Keratinocyte (primary cell): Measurements from ENCODE around the gene VPS13D. TPM values are rescaled to one million over a fixed set of nuclear protein-coding genes. Genes with fewer than 3 reads are reported as not detected.

Source experiments
- DNase-seq: peaks from one replicate; pipeline ENCODE4 v3.0.0-alpha.2; 2011; ENCODE audit warnings: low read depth, missing footprints, low spot score
- FAIRE-seq: peaks from 2 replicates; lab custom pipeline; 2011; peaks lifted over from hg19 to GRCh38; lab: Jason Lieb, UNC
- H2AFZ ChIP-seq: 2 replicates; pipeline ENCODE4 v1.6.0; 2012; ENCODE audit warnings: low read length, control low read depth, inconsistent platforms; ENCODE audit not compliant: control insufficient read depth
- H3K27ac ChIP-seq: 2 replicates; pipeline ENCODE4 v1.5.1; 2011; ENCODE audit warnings: low read length; ENCODE audit not compliant: control insufficient read depth, insufficient read depth
- H3K27me3 ChIP-seq: 3 replicates; pipeline ENCODE4 v1.6.0; 2011; ENCODE audit warnings: low read length; ENCODE audit not compliant: control insufficient read depth, insufficient read depth; ENCODE audit errors: extremely low read depth
- H3K36me3 ChIP-seq, 2 experiments: 2 replicates in 1 of 2; 3 replicates in 1 of 2; pipeline ENCODE4 v1.5.1; 2011; ENCODE audit warnings: low read length in 2 of 2, mild to moderate bottlenecking in 1 of 2; ENCODE audit not compliant: control insufficient read depth in 2 of 2, insufficient read depth in 2 of 2; ENCODE audit errors: extremely low read depth in 1 of 2
- H3K4me1 ChIP-seq: 3 replicates; pipeline ENCODE4 v1.5.1; 2011; ENCODE audit warnings: low read length; ENCODE audit not compliant: control insufficient read depth, insufficient read depth; ENCODE audit errors: extremely low read depth
- H3K4me2 ChIP-seq: 3 replicates; pipeline ENCODE4 v1.6.0; 2011; ENCODE audit warnings: low read depth, low read length; ENCODE audit not compliant: control insufficient read depth, insufficient read depth; ENCODE audit errors: extremely low read depth
- H3K4me3 ChIP-seq, 3 experiments: fragments of 200-600 bp in 1 of 3; sonication (generic) in 1 of 3; 2 replicates in 2 of 3; 3 replicates in 1 of 3; pipeline ENCODE4 v1.5.1; 2011 to 2016; ENCODE audit warnings: low read length in 3 of 3, mild to moderate bottlenecking in 3 of 3, control low read depth in 2 of 3, inconsistent platforms in 1 of 3, low read depth in 1 of 3, mixed read lengths in 1 of 3, mixed run types in 1 of 3, moderate library complexity in 1 of 3; ENCODE audit not compliant: control insufficient read depth in 2 of 3, insufficient read depth in 2 of 3; ENCODE audit errors: extremely low read depth in 1 of 3
- H3K79me2 ChIP-seq: 2 replicates; pipeline ENCODE4 v1.6.0; 2012; ENCODE audit warnings: low read length; ENCODE audit not compliant: control insufficient read depth, insufficient read depth
- H3K9ac ChIP-seq: 3 replicates; pipeline ENCODE4 v1.6.0; 2011; ENCODE audit warnings: low read length; ENCODE audit not compliant: control insufficient read depth, insufficient read depth; ENCODE audit errors: extremely low read depth
- H3K9me1 ChIP-seq: 3 replicates; pipeline ENCODE4 v1.6.0; 2011; ENCODE audit warnings: low read length; ENCODE audit not compliant: control insufficient read depth, insufficient read depth; ENCODE audit errors: extremely low read depth
- H3K9me3 ChIP-seq: 2 replicates; pipeline ENCODE4 v1.5.1; 2012; ENCODE audit warnings: low read depth, low read length; ENCODE audit not compliant: control insufficient read depth
- H4K20me1 ChIP-seq: 3 replicates; pipeline ENCODE4 v1.6.0; 2011; ENCODE audit warnings: low read length; ENCODE audit not compliant: control insufficient read depth, insufficient read depth; ENCODE audit errors: extremely low read depth
- EZH2 ChIP-seq: IDR thresholded peaks from one replicate; pipeline ENCODE4 v1.6.1; 2012; ENCODE audit warnings: inconsistent platforms, mild to moderate bottlenecking, low read length, moderate library complexity
- dilution Hi-C: fragments of 300-500 bp; cut with MboI; formaldehyde crosslinking; loops from one replicate; pipeline ENCODE4 v1.7.0; 2020; ENCODE audit warnings: low sequenced_read_pairs; ENCODE audit not compliant: extremely low pct_ligation_motif_present
- polyA plus RNA-seq, 5 experiments: library from polyadenylated mRNA; depleted of rRNA in 3 of 5; stranded (reverse) in 3 of 5; stranded (forward) in 1 of 5; unstranded in 1 of 5; fragments of >200 nt; gene quantifications; 1 replicate in 1 of 5; 2 replicates in 3 of 5; 3 replicates in 1 of 5; pipeline versions ENCODE4 v1.2.1 to v1.2.3, GENCODE V29; 2011 to 2012; ENCODE audit warnings: missing spikeins in 2 of 5, low read depth in 1 of 5, low replicate concordance in 1 of 5
- TF ChIP-seq, protein P1 (sequence below), 3 experiments: IDR thresholded peaks in 1 of 3; conservative IDR thresholded peaks in 1 of 3; optimal IDR thresholded peaks in 1 of 3; 2 replicates in 2 of 3; 3 replicates in 1 of 3; pipeline versions ENCODE3 to v1.5.1; 2011; ENCODE audit warnings: low read length in 3 of 3, mild to moderate bottlenecking in 3 of 3, moderate library complexity in 2 of 3, control low read depth in 1 of 3, inconsistent platforms in 1 of 3; ENCODE audit not compliant: insufficient read depth in 2 of 3; ENCODE audit errors: extremely low read depth in 1 of 3

VPS13D gene
- polyA plus RNA-seq, 1 donor (not counting 4 experiments of a cell fraction or from before 2014, with no cell fraction given) = 19.0 TPM

DNA sequence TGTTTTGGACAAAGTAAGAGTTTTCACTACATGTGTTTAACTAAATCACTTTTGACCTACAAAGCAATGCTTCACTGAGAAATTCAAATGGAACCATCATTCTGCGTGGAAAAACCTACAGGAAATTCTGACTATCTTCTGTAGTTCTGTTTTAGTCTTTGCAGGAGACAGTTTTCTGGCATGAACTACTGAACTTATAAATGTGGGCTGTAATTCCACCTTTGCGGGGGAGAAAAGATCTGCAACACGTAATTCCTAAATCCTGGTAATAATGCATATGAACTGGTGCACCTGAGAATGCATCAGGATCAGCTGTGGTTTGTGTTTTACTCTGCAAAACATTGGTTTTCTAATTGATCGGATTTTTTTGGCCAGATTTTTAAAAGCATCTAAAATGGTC, 106.0 kb downstream of the VPS13D start:
- H3K79me2 ChIP-seq = no peaks in the 10 kb centered on the region
- H3K9me3 ChIP-seq = no peaks in the 10 kb centered on the region
- DNase-seq = no peak
- no peak overlapping the region for H3K9ac ChIP-seq
- no peak overlapping the region for H3K27ac ChIP-seq
- no peak overlapping the region for H3K4me3 ChIP-seq
- H3K36me3 ChIP-seq = peaks cover 13 to 25% of the 10 kb centered on the region in 2 experiments
- TF ChIP-seq, protein P1, sequence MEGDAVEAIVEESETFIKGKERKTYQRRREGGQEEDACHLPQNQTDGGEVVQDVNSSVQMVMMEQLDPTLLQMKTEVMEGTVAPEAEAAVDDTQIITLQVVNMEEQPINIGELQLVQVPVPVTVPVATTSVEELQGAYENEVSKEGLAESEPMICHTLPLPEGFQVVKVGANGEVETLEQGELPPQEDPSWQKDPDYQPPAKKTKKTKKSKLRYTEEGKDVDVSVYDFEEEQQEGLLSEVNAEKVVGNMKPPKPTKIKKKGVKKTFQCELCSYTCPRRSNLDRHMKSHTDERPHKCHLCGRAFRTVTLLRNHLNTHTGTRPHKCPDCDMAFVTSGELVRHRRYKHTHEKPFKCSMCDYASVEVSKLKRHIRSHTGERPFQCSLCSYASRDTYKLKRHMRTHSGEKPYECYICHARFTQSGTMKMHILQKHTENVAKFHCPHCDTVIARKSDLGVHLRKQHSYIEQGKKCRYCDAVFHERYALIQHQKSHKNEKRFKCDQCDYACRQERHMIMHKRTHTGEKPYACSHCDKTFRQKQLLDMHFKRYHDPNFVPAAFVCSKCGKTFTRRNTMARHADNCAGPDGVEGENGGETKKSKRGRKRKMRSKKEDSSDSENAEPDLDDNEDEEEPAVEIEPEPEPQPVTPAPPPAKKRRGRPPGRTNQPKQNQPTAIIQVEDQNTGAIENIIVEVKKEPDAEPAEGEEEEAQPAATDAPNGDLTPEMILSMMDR (optimal IDR thresholded peaks at IDR 0.05 in 1 of 3, IDR thresholded peaks at IDR 0.05 in 1 of 3, conservative IDR thresholded peaks at IDR 0.05 in 1 of 3; ENCODE audit: extremely low read depth in 1 of 3, insufficient read depth in 2 of 3, low read length in 3 of 3) = no peak
- TF ChIP-seq EZH2 = no peak
- dilution Hi-C loops = no loop called here
- H4K20me1 ChIP-seq = peaks cover 4% of the 10 kb centered on the region
- no peak overlapping the region for H3K4me2 ChIP-seq
- H3K27me3 ChIP-seq = no peaks in the 10 kb centered on the region
- H2AFZ ChIP-seq = no peak overlapping the region
- no peaks in the 10 kb centered on the region for H3K4me1 ChIP-seq
- no peak for FAIRE-seq
- H3K9me1 ChIP-seq = no peaks in the 10 kb centered on the region

DNA sequence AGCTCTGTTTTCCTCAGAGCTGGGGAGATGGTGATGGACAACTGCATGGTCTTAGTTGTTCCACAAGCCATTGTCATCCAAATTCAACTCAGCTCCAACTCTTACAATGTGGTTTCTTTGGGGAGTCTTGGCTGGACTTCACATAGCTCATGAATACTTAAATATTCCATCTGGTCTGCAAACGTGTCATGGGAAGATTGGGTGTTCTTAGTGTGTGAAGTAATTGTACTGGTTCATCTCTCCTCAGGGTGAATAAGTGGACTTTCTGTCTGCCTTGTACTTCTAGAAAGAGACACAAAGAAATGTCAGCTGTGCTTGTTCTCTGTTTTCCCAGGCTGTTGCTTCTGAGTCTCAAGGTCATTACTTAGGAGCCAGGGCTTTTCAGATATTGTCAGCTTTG, 106.6 kb downstream of the VPS13D start:
- FAIRE-seq (no peak), DNase-seq (no peak)
- Histone ChIP-seq H3K27ac (no peak overlapping the region), H2AFZ (no peak overlapping the region), H3K4me2 (no peak overlapping the region), H3K4me3 (no peak overlapping the region), H3K27me3 (no peaks in the 10 kb centered on the region), H3K9me1 (no peaks in the 10 kb centered on the region), H3K9ac (no peak overlapping the region), H3K36me3 (peaks cover 13 to 24% of the 10 kb centered on the region in 2 experiments), H4K20me1 (peaks cover 4% of the 10 kb centered on the region), H3K79me2 (no peaks in the 10 kb centered on the region), H3K4me1 (no peaks in the 10 kb centered on the region), H3K9me3 (no peaks in the 10 kb centered on the region)
- TF ChIP-seq, protein P1 (optimal IDR thresholded peaks at IDR 0.05 in 1 of 3, IDR thresholded peaks at IDR 0.05 in 1 of 3, conservative IDR thresholded peaks at IDR 0.05 in 1 of 3; ENCODE audit: extremely low read depth in 1 of 3, insufficient read depth in 2 of 3, low read length in 3 of 3) = no peak
- TF ChIP-seq EZH2 = no peak
- dilution Hi-C loops = no loop called here
